ENCODE results near the gene STXBP6.

GRCh38 chr14:24991288-24991687 lies 58.7 kb downstream of the STXBP6 start:
- no peak for TF ChIP-seq CTCF (IDR thresholded peaks at IDR 0.05)
- no peak for TF ChIP-seq POLR2AphosphoS5 (IDR thresholded peaks at IDR 0.05)
